PC-9 (cell line): ENCODE measurements around the gene METTL3. TPM values are rescaled to one million over a fixed set of nuclear protein-coding genes. Genes with fewer than 3 reads are reported as not detected.

ENCODE experiments used
- BruUV-seq: library from RNA; stranded (reverse); fragments of 400-500 nt; replicated peaks from 2 replicates; lab custom pipeline; 2021; lab: Mats Ljungman, UMichigan
- CTCF ChIA-PET: fragments of 300-600 bp; sonication (Branson Sonifier 250); formaldehyde crosslinking; loops from one replicate; lab custom pipeline; 2022; ENCODE audit warnings: antibody characterized with exemption; lab: Charles Lee
- POLR2A ChIA-PET: fragments of 300-600 bp; sonication (Branson Sonifier 250); formaldehyde crosslinking; loops from one replicate; lab custom pipeline; 2022; ENCODE audit warnings: antibody characterized with exemption; ENCODE audit not compliant: unreplicated experiment; lab: Charles Lee
- DNase-seq, 2 experiments: peaks; one replicate each; pipeline versions ENCODE4 v3.0.0 to v3.0.0-alpha.2; 2015 to 2022; ENCODE audit warnings: mixed read lengths in 1 of 2
- H2AFZ ChIP-seq: fragments of 200-600 bp; sonication (generic); 2 replicates; pipeline ENCODE4 v1.8.1; 2017; ENCODE audit warnings: antibody characterized with exemption
- H3F3A ChIP-seq: fragments of 200-600 bp; sonication (generic); 2 replicates; pipeline ENCODE4 v1.8.1; 2017; ENCODE audit warnings: antibody characterized with exemption, mild to moderate bottlenecking, low read depth; ENCODE audit not compliant: insufficient read depth
- H3K27ac ChIP-seq: fragments of 200-600 bp; sonication (generic); 2 replicates; pipeline ENCODE4 v1.6.1; 2016; ENCODE audit warnings: mixed run types
- H3K27me3 ChIP-seq: fragments of 200-600 bp; sonication (generic); 2 replicates; pipeline ENCODE4 v1.6.1; 2016; ENCODE audit warnings: low read depth, mixed run types; ENCODE audit not compliant: insufficient read depth
- H3K36me3 ChIP-seq: fragments of 200-600 bp; sonication (generic); 2 replicates; pipeline ENCODE4 v1.6.1; 2016; ENCODE audit warnings: low read depth, mixed run types
- H3K4me1 ChIP-seq: fragments of 200-600 bp; sonication (generic); replicated peaks from 2 replicates; pipeline ENCODE4 v1.6.1; 2016; ENCODE audit warnings: mixed run types; ENCODE audit not compliant: insufficient read depth
- H3K4me2 ChIP-seq: fragments of 200-600 bp; sonication (generic); 2 replicates; pipeline ENCODE4 v1.6.1; 2017; ENCODE audit warnings: mixed run types
- H3K4me3 ChIP-seq: fragments of 200-600 bp; sonication (generic); 2 replicates; pipeline ENCODE4 v1.6.1; 2016; ENCODE audit warnings: mixed run types
- H3K79me2 ChIP-seq: fragments of 200-600 bp; sonication (generic); 2 replicates; pipeline ENCODE4 v1.6.1; 2017; ENCODE audit warnings: low read depth, mixed run types
- H3K9me2 ChIP-seq: fragments of 200-600 bp; sonication (generic); 2 replicates; pipeline ENCODE4 v1.8.1; 2017; ENCODE audit warnings: mild to moderate bottlenecking; ENCODE audit not compliant: insufficient read depth
- H3K9me3 ChIP-seq: fragments of 200-600 bp; sonication (generic); 2 replicates; pipeline ENCODE4 v1.8.1; 2016; ENCODE audit warnings: low read depth; ENCODE audit not compliant: insufficient read depth
- H4K20me1 ChIP-seq: fragments of 200-600 bp; sonication (generic); 2 replicates; pipeline ENCODE4 v1.8.1; 2017; ENCODE audit not compliant: insufficient read depth
- EZH2 ChIP-seq: fragments of 200-600 bp; sonication (generic); IDR thresholded peaks from 2 replicates; pipeline ENCODE4 v1.8.0; 2017; ENCODE audit warnings: antibody characterized with exemption, low read depth
- intact Hi-C: fragments of 100-400 bp; cut with micrococcal nuclease; formaldehyde crosslinking; loops from one replicate; pipeline ENCODE4 v1.10.0; 2022; ENCODE audit not compliant: unreplicated experiment
- total RNA-seq: library from RNA; stranded (reverse); gene quantifications from 2 replicates; pipeline ENCODE4 v1.2.3, GENCODE V29; 2021
- TF ChIP-seq, protein P1 (sequence below): fragments of 200-600 bp; sonication (generic); conservative IDR thresholded peaks from 2 replicates; pipeline ENCODE4 v1.6.1; 2017; ENCODE audit warnings: mixed run types, antibody characterized with exemption, mild to moderate bottlenecking, moderate library complexity

Gene METTL3
- total RNA-seq, 1 experiment from 2014 or later = 27.9 TPM

DNA sequence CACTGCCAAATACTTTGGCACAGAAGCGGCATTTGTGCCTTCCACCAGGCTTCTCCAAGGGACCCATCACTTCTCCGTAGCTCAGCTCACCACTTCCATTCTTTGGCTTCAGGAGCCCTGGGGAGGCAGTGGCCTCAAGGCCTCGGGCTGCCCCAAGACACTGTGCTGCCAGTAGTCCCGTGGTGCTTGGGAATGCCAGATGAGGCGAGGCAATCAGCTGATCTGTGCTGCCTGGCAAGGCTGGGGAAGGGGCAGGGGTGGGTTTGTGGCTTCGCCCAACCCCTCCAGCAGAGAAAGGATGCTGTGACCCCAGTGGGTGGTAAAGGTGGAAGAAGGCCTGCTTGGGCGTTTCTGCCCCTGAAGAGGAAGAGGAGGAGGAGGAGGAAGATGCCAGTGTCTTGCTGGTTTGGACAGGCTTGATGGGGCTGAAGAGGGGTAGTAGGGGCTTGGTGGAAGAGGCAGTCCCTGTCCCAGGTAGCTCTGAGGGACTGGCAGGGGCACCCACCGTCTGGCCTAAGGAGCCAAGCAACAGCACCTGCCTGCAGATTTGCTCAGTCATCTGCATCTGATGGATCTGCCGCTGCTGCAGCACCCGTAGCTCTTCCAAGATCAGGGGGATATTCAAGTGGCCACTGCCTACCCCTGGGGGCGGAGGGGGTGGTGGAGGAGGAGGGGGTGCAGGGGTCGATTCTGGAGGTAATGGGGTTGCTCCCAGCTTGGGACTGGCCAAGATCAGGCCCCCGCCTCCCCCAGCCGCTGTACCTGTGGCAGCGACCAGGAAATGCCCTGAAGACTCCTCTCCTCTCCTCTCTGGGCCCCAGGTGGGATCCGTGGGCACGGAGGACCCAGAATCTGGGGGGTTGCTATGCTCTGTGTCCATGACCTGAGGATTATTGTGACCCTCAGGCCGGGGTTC lies 13.7 kb upstream of the METTL3 start:
- no peak overlapping the region for H3K4me3 ChIP-seq
- ChIA-PET CTCF (interaction anchor here (0.6 to 0.7 kb wide), 2 partner anchors 13 to 831 kb away, joined by 6 to 7 read pairs; no protein-coding TSS in a partner anchor), POLR2A (interaction anchor here (0.6 kb wide), 1 partner anchor 69 kb away, joined by 11 read pairs; the partner anchor contains the start of gene CHD8)
- H3K9me3 ChIP-seq = no peaks in the 10 kb centered on the region
- H3K4me2 ChIP-seq = peak overlapping the region; percentile 72; the same call in 1 of the 2 replicates
- H3K9me2 ChIP-seq = no peaks in the 10 kb centered on the region
- no peaks in the 10 kb centered on the region for H4K20me1 ChIP-seq
- no peak overlapping the region for H3K27ac ChIP-seq
- peaks cover 14% of the 10 kb centered on the region; the same call in 1 of the 2 replicates for H3F3A ChIP-seq
- intact Hi-C loops = no loop called here
- H3K27me3 ChIP-seq = no peaks in the 10 kb centered on the region
- TF ChIP-seq EZH2 = no peak
- TF ChIP-seq, protein P1, sequence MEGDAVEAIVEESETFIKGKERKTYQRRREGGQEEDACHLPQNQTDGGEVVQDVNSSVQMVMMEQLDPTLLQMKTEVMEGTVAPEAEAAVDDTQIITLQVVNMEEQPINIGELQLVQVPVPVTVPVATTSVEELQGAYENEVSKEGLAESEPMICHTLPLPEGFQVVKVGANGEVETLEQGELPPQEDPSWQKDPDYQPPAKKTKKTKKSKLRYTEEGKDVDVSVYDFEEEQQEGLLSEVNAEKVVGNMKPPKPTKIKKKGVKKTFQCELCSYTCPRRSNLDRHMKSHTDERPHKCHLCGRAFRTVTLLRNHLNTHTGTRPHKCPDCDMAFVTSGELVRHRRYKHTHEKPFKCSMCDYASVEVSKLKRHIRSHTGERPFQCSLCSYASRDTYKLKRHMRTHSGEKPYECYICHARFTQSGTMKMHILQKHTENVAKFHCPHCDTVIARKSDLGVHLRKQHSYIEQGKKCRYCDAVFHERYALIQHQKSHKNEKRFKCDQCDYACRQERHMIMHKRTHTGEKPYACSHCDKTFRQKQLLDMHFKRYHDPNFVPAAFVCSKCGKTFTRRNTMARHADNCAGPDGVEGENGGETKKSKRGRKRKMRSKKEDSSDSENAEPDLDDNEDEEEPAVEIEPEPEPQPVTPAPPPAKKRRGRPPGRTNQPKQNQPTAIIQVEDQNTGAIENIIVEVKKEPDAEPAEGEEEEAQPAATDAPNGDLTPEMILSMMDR = no peak
- H3K4me1 ChIP-seq = peaks cover 21% of the 10 kb centered on the region
- no peak for DNase-seq
- no peaks in the 10 kb centered on the region for H3K79me2 ChIP-seq
- H3K36me3 ChIP-seq = no peaks in the 10 kb centered on the region
- no TSS peak for BruUV-seq
- H2AFZ ChIP-seq = no peak overlapping the region

DNA sequence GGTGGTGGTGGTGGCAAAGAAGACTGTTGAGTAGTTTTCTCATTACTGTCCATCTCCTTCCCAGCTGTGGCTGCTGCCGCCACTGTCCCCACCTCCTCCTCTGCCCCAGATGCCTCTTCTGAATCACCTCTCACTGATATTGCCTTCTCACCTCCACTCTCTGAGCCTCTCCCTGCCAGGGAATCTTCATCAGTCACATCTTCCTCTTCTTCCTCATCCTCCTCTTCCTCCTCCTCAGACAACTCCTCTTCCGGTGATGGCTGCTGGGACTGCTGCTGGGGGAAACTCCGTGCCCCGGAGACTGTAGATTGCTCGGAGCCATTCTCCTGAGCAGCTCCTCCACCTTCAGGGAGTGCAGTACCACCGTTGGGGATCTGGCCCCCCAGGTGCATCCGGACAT lies 12.1 kb upstream of the METTL3 start:
- H3K4me3 ChIP-seq = no peak overlapping the region
- H3K36me3 ChIP-seq = no peaks in the 10 kb centered on the region
- H3F3A ChIP-seq = peaks cover 2% of the 10 kb centered on the region; the same call in 1 of the 2 replicates
- intact Hi-C loops = no loop called here
- ChIA-PET POLR2A (no interaction called here), CTCF (no interaction called here)
- TF ChIP-seq, protein P1 = no peak
- TF ChIP-seq EZH2 = no peak
- no peaks in the 10 kb centered on the region for H3K9me3 ChIP-seq
- BruUV-seq = no TSS peak
- H3K27me3 ChIP-seq = no peaks in the 10 kb centered on the region
- no peak for DNase-seq
- H2AFZ ChIP-seq = no peak overlapping the region
- H4K20me1 ChIP-seq = no peaks in the 10 kb centered on the region
- H3K79me2 ChIP-seq = no peaks in the 10 kb centered on the region
- H3K27ac ChIP-seq = no peak overlapping the region
- no peak overlapping the region for H3K4me2 ChIP-seq
- no peaks in the 10 kb centered on the region for H3K9me2 ChIP-seq
- peaks cover 5% of the 10 kb centered on the region for H3K4me1 ChIP-seq

DNA sequence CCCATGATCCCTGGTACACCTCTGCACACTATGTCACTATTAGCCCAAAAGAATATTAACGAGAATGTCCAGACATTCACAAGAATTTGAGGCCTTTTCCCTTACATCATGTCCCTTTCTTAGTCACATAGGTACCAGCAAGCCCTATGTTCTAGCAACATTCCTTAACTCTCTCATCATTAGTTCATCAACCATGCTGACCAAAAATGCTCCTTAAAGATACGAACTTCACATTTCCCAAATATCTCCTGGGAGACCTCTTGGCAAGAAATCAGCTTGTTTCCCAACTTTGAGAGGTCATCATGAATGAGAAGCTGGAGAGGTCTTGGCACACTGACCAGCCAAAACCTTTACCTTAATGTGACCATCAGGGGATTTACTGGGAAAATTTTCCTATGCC lies 10.4 kb upstream of the METTL3 start:
- CTCF ChIA-PET = no interaction called here
- Histone ChIP-seq H4K20me1 (no peaks in the 10 kb centered on the region), H3K79me2 (no peaks in the 10 kb centered on the region), H3K4me1 (no peaks in the 10 kb centered on the region), H3K9me3 (no peaks in the 10 kb centered on the region), H3F3A (no peaks in the 10 kb centered on the region), H3K9me2 (no peaks in the 10 kb centered on the region), H3K36me3 (no peaks in the 10 kb centered on the region), H3K27me3 (no peaks in the 10 kb centered on the region), H3K4me3 (no peak overlapping the region), H3K4me2 (no peak overlapping the region), H2AFZ (no peak overlapping the region), H3K27ac (no peak overlapping the region)
- BruUV-seq = no TSS peak
- POLR2A ChIA-PET = interaction anchor here (0.6 kb wide), 1 partner anchor 33 kb away, joined by 5 read pairs; no protein-coding TSS in a partner anchor
- no peak for DNase-seq
- intact Hi-C loops = no loop called here
- no peak for TF ChIP-seq EZH2
- TF ChIP-seq, protein P1 = no peak
